HepG2 (cell line): ENCODE data around the gene SLC34A3. TPM values are rescaled to one million over a fixed set of nuclear protein-coding genes. Genes with fewer than 3 reads are reported as not detected.

Experiments used
- EED ChIP-seq: sonication (generic); formaldehyde crosslinking; IDR thresholded peaks from 2 replicates; pipeline ENCODE4 v1.5.0; 2020; ENCODE audit warnings: mild to moderate bottlenecking, missing genetic modification reagents
- GABPB1 ChIP-seq: IDR thresholded peaks from 2 replicates; pipeline ENCODE4 v1.6.1; 2016; ENCODE audit warnings: mild to moderate bottlenecking, missing genetic modification reagents, moderate library complexity, missing compliant biosample characterization
- HOXA7 ChIP-seq: sonication (generic); formaldehyde crosslinking; IDR thresholded peaks from 2 replicates; pipeline ENCODE4 v1.8.1; 2022; ENCODE audit warnings: mild to moderate bottlenecking, missing genetic modification reagents, moderate library complexity
- RFXANK ChIP-seq: IDR thresholded peaks from 2 replicates; pipeline ENCODE4 v1.6.1; 2016
- SMAD1 ChIP-seq: sonication (generic); formaldehyde crosslinking; IDR thresholded peaks from 2 replicates; pipeline ENCODE4 v1.4.0; 2020; ENCODE audit warnings: missing genetic modification reagents, low read depth, mild to moderate bottlenecking, borderline replicate concordance
- ZNF326 ChIP-seq: sonication (generic); formaldehyde crosslinking; IDR thresholded peaks from 2 replicates; pipeline ENCODE4 v1.4.0; 2020; ENCODE audit warnings: missing genetic modification reagents, borderline replicate concordance
- polyA plus RNA-seq, 8 experiments: library from polyadenylated mRNA; depleted of rRNA in 3 of 8; stranded (reverse) in 7 of 8; unstranded in 1 of 8; fragments of >200 nt; fragmentation: Illumina TruSeq in 4 of 8; extraction: Trizol in 4 of 8; gene quantifications; 2 replicates each; pipeline versions ENCODE4 v1.2.1 to v1.2.3, GENCODE V29; 2011 to 2016; ENCODE audit warnings: low read depth in 4 of 8, missing spikeins in 1 of 8, mixed read lengths in 1 of 8; ENCODE audit not compliant: insufficient read depth in 1 of 8
- total RNA-seq, 5 experiments: library from RNA; depleted of rRNA; stranded (reverse); fragments of >200 nt; fragmentation: Illumina TruSeq; extraction: Trizol; gene quantifications; 2 replicates each; pipeline ENCODE4 v1.2.3, GENCODE V29; 2016; ENCODE audit warnings: low read depth in 1 of 5
- TF ChIP-seq, protein P1 (sequence below): sonication (generic); formaldehyde crosslinking; conservative IDR thresholded peaks from 2 replicates; pipeline ENCODE4 v1.4.0; 2020; ENCODE audit warnings: missing genetic modification reagents
- TF ChIP-seq, protein P2 (sequence below): sonication (generic); formaldehyde crosslinking; IDR thresholded peaks from one replicate; pipeline ENCODE4 v1.5.1; 2020; ENCODE audit warnings: mild to moderate bottlenecking, missing genetic modification reagents; ENCODE audit errors: not compliant biosample characterization
- TF ChIP-seq, protein P3 (sequence below): IDR thresholded peaks from 2 replicates; pipeline ENCODE4 v1.6.1; 2016
- TF ChIP-seq, protein P4 (sequence below): sonication (generic); formaldehyde crosslinking; IDR thresholded peaks from 2 replicates; pipeline ENCODE4 v1.4.0; 2020; ENCODE audit warnings: missing genetic modification reagents
- TF ChIP-seq, protein P5 (sequence below): sonication (generic); formaldehyde crosslinking; IDR thresholded peaks from 2 replicates; pipeline ENCODE4 v1.4.0; 2020; ENCODE audit warnings: mild to moderate bottlenecking, missing genetic modification reagents

The SLC34A3 gene
- total and polyA plus RNA-seq, 2 of the 13 experiments (the other 11 are each of a cell fraction or from before 2014, with no cell fraction given) = 0.07 to 1.0 TPM

DNA sequence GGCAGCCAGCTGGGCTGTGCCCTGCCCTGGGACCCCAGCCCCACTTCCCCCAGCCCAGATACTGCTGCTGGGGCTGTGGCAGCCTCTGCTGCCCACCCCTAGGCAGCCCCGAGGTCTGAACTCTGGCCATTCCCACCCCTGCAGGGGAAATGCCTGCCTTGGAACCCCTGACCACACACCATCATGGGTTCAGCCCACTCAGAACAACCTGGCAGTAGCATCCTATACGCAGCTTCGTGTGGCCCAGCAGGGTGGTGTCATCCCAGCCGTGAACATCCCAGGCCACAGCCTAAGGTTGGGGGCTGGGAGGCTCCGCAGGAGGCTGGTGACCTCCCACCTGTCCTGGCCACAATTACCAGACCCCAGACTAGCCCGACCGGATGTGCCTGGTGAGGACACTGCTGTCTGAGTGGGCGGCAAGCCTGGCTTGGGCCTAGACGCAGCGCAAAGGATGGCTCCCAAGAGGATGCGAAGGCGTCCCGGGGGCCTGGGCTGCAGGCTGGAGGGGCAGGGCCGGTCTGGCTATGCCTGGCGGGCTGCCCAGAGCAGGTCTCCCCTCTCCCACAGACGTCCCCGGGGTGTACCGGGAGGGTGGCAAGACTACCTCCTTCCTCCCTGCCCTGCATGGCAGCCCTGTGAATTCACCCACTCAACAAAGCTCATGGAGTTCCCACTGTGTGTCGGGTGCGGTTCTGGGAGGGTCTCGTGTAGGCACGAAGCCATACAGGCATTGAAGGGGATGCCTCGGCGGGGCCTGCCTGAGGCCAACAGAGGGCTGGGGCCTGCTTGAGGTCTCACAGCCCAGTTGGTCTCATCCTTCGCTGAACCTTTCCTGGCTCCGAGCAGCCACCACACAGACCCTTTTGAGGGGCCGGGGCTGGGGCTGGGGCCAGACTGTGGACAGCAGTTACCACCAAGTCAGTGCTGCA, 1.5 kb upstream of the SLC34A3 start (continued):
- TF ChIP-seq EED (CRISPR knock-in tag) (0 out of 2 replicates have a peak, but pooled peaks have one; percentile 34), HOXA7 (no peak), ZNF326 (CRISPR knock-in tag) (no peak; the same call in 1 of the 2 replicates), RFXANK (no peak), SMAD1 (CRISPR knock-in tag) (no peak), GABPB1 (CRISPR knock-in tag) (no peak; the same call in 1 of the 2 replicates)
- TF ChIP-seq, protein P1, sequence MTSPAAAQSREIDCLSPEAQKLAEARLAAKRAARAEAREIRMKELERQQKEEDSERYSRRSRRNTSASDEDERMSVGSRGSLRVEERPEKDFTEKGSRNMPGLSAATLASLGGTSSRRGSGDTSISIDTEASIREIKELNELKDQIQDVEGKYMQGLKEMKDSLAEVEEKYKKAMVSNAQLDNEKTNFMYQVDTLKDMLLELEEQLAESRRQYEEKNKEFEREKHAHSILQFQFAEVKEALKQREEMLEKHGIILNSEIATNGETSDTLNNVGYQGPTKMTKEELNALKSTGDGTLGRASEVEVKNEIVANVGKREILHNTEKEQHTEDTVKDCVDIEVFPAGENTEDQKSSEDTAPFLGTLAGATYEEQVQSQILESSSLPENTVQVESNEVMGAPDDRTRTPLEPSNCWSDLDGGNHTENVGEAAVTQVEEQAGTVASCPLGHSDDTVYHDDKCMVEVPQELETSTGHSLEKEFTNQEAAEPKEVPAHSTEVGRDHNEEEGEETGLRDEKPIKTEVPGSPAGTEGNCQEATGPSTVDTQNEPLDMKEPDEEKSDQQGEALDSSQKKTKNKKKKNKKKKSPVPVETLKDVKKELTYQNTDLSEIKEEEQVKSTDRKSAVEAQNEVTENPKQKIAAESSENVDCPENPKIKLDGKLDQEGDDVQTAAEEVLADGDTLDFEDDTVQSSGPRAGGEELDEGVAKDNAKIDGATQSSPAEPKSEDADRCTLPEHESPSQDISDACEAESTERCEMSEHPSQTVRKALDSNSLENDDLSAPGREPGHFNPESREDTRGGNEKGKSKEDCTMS (CRISPR knock-in tag) = no peak
- TF ChIP-seq, protein P2, sequence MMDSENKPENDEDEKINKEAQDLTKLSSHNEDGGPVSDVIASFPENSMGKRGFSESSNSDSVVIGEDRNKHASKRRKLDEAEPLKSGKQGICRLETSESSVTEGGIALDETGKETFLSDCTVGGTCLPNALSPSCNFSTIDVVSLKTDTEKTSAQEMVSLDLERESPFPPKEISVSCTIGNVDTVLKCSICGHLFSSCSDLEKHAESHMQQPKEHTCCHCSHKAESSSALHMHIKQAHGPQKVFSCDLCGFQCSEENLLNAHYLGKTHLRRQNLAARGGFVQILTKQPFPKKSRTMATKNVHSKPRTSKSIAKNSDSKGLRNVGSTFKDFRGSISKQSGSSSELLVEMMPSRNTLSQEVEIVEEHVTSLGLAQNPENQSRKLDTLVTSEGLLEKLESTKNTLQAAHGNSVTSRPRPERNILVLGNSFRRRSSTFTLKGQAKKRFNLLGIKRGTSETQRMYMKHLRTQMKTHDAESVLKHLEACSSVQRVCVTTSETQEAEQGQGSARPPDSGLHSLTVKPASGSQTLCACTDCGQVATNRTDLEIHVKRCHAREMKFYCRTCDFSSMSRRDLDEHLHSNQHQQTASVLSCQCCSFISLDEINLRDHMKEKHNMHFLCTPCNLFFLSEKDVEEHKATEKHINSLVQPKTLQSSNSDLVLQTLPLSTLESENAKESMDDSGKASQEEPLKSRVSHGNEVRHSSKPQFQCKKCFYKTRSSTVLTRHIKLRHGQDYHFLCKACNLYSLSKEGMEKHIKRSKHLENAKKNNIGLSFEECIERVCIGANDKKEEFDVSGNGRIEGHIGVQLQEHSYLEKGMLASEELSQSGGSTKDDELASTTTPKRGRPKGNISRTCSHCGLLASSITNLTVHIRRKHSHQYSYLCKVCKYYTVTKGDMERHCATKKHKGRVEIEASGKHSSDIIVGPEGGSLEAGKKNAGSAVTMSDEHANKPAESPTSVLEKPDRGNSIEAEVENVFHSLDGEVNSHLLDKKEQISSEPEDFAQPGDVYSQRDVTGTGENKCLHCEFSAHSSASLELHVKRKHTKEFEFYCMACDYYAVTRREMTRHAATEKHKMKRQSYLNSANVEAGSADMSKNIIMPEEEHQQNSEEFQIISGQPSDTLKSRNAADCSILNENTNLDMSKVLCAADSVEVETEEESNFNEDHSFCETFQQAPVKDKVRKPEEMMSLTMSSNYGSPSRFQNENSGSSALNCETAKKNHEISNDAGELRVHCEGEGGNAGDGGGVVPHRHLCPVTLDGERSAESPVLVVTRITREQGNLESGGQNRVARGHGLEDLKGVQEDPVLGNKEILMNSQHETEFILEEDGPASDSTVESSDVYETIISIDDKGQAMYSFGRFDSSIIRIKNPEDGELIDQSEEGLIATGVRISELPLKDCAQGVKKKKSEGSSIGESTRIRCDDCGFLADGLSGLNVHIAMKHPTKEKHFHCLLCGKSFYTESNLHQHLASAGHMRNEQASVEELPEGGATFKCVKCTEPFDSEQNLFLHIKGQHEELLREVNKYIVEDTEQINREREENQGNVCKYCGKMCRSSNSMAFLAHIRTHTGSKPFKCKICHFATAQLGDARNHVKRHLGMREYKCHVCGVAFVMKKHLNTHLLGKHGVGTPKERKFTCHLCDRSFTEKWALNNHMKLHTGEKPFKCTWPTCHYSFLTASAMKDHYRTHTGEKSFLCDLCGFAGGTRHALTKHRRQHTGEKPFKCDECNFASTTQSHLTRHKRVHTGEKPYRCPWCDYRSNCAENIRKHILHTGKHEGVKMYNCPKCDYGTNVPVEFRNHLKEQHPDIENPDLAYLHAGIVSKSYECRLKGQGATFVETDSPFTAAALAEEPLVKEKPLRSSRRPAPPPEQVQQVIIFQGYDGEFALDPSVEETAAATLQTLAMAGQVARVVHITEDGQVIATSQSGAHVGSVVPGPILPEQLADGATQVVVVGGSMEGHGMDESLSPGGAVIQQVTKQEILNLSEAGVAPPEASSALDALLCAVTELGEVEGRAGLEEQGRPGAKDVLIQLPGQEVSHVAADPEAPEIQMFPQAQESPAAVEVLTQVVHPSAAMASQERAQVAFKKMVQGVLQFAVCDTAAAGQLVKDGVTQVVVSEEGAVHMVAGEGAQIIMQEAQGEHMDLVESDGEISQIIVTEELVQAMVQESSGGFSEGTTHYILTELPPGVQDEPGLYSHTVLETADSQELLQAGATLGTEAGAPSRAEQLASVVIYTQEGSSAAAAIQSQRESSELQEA = no peak
- TF ChIP-seq, protein P3, sequence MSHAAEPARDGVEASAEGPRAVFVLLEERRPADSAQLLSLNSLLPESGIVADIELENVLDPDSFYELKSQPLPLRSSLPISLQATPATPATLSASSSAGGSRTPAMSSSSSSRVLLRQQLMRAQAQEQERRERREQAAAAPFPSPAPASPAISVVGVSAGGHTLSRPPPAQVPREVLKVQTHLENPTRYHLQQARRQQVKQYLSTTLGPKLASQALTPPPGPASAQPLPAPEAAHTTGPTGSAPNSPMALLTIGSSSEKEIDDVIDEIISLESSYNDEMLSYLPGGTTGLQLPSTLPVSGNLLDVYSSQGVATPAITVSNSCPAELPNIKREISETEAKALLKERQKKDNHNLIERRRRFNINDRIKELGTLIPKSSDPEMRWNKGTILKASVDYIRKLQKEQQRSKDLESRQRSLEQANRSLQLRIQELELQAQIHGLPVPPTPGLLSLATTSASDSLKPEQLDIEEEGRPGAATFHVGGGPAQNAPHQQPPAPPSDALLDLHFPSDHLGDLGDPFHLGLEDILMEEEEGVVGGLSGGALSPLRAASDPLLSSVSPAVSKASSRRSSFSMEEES (CRISPR knock-in tag) = 0 out of 2 replicates have a peak, but pooled peaks have one; percentile 8
- TF ChIP-seq, protein P4, sequence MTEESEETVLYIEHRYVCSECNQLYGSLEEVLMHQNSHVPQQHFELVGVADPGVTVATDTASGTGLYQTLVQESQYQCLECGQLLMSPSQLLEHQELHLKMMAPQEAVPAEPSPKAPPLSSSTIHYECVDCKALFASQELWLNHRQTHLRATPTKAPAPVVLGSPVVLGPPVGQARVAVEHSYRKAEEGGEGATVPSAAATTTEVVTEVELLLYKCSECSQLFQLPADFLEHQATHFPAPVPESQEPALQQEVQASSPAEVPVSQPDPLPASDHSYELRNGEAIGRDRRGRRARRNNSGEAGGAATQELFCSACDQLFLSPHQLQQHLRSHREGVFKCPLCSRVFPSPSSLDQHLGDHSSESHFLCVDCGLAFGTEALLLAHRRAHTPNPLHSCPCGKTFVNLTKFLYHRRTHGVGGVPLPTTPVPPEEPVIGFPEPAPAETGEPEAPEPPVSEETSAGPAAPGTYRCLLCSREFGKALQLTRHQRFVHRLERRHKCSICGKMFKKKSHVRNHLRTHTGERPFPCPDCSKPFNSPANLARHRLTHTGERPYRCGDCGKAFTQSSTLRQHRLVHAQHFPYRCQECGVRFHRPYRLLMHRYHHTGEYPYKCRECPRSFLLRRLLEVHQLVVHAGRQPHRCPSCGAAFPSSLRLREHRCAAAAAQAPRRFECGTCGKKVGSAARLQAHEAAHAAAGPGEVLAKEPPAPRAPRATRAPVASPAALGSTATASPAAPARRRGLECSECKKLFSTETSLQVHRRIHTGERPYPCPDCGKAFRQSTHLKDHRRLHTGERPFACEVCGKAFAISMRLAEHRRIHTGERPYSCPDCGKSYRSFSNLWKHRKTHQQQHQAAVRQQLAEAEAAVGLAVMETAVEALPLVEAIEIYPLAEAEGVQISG = no peak
- TF ChIP-seq, protein P5, sequence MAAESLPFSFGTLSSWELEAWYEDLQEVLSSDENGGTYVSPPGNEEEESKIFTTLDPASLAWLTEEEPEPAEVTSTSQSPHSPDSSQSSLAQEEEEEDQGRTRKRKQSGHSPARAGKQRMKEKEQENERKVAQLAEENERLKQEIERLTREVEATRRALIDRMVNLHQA (CRISPR knock-in tag) = no peak
